Activated T-cell treated with anti-CD3 and anti-CD28 coated beads for 1 hour (primary cell): ENCODE measurements around the gene ZBTB38.

Experiments used
- DNase-seq: peaks from one replicate; pipeline ENCODE4 v3.0.0-alpha.2; 2020; ENCODE audit warnings: low read depth

The ZBTB38 gene

DNA sequence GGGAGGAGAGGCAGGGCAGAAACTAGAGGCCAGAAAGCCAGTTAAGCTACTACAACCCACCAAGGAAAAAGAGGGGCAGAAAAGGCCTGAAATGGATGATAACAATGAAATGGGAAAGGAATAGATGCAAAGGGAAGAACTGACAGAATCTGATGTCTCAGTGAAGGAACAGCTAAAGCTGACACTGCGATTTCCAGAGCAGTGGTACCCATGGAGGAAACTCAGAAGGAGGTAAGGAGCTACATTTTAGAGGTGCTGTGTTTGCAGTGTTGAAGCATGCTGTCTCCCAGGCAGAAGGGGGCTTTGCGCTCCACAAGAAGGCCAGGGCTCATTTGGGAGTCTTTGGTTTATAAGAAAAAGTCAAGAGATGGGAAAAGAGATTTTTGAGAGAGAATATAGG, 38.0 kb downstream of the ZBTB38 start:
- no peak for DNase-seq

DNA sequence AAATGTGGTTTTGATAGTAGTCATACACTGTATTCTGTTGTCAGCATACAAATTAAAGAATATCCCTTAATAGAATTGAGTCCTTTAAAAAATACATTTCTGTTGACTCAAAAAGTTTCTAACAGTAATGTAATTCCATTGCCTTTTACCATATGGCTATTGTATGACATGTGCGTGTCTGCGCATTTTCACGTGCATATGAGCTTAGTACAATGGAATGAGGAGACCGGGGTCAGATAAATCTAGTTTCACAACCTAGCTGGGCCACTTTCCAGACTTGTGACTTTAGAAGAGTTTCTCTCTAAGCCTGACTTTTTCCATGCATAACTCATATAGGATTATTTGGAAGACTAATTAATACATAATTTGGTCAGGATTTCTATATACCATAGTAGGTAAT, 38.7 kb downstream of the ZBTB38 start:
- no peak for DNase-seq

DNA sequence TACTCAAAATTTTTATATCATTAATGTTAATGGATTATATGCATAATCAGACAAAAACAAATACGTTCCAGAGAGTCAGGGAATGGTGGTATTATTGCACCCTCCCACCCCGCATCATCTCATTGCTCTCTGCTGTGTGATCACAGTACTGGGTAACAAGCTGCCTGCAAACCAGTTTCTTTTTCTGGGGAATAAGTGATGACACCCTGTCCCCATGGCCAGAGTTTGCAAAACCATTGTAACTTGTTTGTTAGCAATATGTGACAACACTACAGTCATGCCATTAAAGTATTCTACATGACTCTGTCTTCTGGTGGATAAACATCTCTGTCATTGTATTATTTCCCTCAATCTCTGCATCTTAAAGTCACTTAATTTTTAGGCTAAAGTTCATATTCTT, 39.5 kb downstream of the ZBTB38 start:
- no peak for DNase-seq

DNA sequence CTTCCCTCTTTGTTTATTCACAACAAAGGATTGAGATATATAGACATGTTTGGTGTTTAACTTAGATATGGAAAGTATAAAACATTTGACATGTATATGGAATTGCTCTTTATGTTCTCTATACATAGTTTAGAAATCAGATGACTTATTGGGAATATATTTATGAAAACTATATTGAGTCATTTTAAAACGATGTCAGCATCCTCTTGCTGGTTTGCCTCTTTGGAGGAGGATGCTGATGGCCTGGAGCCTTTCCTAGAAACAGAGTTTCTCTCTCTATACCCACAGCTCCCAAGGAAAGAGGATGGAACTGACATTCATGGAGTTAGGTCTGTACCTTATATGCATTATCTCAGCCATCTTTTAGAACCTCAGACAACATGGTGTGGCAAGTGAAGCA, 40.3 kb downstream of the ZBTB38 start:
- DNase-seq: no peak

DNA sequence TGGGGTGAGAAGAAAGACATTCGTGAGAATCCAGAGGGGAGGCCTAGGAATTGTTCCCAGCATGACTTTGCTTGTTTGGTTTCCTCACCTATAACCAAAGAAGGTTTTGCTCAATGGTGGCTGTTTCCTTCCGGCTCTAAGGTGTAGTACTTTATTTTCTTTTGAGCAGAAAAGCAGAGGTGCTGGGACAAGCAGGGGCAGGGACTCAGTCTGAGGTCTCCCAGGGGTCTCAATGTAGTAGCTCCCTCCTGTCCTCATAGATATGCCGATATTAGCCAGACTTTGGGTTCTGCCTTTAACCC, 41.6 kb downstream of the ZBTB38 start:
- DNase-seq: no peak

DNA sequence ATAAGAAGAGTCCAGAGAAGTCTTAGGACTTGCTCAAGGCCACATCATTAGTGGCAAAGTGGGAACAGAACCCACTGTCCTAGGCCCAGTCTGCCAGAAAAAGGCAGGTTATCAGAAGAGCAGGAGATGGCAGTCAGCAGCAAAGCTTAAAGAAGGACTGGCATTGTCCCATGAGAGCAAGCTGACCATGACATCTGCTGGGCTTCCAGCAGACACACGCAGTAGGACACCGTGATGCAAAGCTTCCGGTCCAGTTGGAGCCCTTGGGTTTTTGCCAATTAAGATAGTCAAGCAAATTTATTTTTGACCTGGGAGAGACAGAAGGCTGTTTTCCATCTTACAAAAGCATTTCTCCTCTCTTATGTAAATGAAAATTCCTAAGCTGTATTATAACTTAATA, 42.1 kb downstream of the ZBTB38 start:
- DNase-seq: no peak

DNA sequence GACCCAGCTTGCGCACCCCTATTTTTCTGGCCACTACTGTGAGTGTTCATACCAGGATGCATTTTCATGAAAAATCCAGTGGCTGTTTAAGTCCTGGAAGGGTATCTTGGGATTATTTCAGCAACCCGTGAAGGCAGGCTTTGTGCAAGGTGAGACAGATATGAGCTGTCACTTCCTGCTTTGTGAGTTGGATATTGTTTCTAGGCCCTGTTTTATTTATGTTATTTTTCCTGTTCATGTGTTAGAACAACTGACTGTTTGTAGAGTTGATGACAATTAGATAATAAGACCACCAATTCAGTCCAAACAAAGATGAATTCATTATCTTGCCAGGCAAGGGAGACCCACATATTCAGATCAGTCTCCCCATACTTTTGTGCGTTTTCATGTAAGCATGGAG, 42.5 kb downstream of the ZBTB38 start:
- DNase-seq: no peak

DNA sequence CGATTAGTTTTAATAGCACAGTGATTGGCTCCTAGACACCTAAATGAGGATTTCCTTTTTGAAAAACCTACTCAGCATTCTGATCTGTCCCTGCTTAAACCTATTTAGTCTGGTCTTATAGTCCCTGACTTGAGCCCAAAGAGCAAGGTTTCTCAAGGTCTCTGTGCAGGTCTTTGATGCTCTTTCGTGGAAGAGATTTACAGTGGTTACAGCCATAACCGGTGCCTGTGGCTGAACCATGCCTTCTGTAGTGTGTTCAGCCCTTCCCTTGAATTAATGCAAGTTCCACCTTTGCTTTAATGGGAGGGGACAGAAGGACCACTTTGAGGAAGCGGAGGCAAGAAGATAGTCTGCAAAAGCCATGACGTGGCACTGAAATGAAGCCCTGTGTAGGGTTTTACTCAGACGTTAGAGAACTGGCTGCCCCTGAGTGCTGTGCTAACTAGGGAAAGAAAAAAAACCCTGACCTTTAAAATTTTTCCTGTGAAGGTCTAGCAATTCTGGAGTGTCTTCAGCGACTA, 43.0 kb downstream of the ZBTB38 start:
- DNase-seq: peak; percentile 16

DNA sequence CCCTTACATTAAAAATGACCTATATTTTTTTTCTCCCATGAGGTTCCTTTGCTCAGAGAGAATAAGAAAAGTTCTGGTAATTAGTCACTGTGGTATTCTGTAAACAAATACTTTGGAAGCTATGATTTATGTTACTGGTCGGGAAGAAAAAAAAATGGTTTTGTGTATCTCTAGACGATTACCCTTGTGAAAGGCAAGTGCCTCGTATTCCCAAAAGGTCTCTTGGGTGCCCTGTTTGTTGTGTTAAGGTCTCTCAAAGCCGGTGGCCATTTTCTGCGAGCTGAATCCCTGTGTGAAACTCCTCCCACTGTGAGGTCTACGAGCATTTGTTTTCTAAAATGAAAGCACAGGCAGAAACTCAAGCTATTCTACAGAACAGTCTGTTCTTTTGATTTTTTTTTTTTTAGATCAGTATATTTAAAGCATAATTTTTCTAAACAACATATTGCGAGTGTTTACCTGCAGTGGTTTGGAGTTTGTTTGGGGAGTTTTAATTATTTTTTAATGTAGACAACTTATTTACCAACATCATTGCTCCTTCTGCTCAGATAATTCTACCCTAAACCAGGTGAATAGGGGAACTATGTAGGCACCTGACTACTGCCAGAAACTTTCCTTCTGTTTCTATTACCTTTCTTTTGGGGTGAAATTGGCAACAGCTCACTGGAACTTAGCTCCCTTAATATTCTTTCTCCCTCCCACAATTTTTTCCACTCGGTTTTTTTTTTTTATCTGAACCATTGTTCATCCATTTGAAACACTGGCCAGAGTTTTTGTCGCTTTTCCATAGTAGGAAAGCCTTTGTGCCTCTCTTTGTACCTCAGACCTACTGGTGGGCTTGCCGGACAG, 44.0 kb downstream of the ZBTB38 start:
- DNase-seq: peak; percentile 42

DNA sequence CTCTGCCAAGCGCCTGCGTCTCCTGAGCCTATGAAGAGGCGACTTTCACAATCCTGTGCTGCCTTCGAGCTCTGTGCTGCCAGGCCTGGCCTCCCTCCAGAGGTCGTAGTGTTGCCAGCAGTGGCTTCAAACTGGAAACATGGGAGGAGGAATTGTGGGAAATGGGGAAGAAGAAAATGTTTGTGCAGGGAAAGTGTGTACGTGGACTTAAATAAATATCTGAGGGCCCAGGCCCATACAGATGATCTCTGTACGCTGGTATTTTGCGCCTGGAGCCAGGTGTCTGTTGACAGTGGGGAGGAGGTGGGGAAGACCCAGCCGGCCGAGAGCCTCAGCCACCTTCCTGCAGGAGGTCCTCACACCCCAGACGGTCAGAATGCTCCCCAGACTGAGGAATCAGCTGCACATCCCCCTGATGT, 44.6 kb downstream of the ZBTB38 start:
- DNase-seq: no peak

DNA sequence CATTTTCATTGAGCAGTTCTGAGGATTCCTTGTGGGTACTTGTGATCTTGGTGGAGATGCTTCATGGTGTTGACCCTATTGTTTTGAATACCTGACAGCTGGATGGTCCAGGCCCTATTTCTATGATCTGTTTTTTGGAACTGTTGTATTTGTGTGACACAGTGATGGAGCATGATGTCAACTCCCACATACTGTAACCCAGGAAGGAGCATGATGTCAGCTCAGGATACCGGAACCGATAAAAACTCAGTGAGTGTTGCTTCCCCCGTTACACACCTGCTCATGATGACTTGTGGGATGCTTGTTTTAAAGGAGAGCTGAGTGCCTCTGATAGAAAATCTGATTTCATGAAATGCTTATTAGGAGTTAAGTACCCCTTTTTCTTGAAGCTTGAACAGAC, 45.1 kb downstream of the ZBTB38 start:
- DNase-seq: no peak

DNA sequence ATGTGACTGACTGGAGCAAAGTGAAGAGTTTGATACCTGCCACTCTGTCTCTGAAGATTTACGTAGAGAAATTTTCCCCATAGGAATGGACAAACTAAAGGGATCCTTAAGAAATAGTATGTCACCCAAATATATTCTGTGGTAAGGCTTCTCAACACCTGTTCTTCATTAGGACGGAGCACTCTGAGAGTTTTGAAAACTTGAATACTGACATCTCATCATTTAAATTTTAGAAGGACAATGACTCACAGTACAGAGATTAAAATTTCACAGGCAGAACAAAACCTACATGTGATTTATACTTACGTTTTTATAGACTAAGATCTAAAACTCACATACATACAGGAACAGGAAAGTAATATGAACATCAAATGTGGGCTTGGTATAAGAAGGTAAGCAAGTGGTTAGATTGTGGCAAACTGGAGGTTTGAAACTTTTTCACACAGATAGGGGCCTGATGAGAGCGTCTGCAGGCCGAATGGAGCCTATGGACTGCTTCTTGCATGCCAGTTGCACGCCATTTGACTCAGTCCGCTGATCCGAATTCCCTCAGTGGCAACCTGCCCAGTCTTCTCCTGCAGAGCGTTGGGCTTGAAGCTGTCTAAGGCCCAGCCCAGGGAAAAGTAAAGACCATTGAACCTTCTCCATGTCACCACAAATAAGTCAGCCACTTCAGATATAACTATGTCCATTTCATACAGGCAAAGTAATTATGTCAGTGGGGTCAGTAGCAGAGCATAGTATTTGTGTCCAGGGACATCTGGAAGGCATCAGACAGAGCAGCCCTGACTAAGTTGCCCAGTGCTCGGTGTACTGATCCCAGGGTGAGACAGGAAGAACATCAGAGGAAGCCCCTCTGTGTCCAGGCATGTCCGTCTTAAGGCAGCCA, 45.7 kb downstream of the ZBTB38 start:
- DNase-seq: no peak

DNA sequence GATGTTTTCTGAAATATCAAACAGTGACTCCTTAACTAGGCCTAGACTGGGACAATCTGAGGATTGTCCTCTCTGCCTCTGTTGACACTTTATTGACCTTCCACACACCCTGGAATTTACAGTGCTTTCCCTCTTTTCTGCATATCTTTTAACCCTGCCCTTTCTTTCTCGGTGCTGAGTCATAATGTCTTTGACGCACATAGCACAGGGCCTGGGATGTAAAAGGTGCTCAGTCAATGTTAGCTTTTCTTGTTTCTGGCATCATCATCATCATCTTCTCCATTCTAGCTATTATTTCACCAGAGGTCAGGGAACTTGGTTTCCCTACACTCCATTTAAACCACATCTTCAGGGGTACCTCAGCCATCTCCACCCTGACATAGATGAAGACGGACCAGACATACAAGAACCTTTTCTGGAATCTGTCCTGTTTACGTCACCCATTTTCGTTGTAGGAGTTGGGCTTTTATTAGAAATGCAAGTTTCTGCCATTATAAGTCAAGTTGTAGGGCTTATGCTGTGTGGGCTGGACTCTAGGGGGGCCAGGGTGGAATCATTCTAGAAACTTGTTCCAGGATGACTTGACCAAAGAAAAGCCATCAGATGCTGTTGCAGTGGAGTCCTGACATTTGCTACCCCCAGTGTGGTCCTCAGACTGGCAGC, 46.6 kb downstream of the ZBTB38 start:
- DNase-seq: no peak

DNA sequence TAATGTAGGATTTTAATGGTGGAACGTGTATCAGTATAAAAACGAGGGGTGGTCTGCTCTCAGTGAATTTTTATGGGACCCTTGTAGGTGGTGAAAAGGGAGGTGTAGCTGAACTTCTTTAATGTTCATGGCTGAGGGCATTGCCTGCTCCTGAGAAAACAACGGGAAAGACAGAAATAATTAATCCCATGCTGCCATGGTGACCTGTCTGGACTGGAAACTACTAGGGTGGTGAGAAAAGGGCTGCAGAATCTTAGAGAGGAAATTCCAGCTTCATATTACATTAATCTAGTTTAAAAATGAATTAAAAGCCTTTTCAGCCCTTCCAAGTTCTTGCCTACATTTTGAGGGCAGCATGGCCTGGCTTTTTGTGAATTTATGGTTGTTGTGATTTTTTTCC, 47.6 kb downstream of the ZBTB38 start:
- no peak for DNase-seq
